Measurements from ENCODE around the gene FCHO2. TPM values are rescaled to one million over a fixed set of nuclear protein-coding genes. Genes with fewer than 3 reads are reported as not detected.

FCHO2 gene
- total RNA-seq, 1 experiment from 2014 or later, result 5.8 TPM

DNA sequence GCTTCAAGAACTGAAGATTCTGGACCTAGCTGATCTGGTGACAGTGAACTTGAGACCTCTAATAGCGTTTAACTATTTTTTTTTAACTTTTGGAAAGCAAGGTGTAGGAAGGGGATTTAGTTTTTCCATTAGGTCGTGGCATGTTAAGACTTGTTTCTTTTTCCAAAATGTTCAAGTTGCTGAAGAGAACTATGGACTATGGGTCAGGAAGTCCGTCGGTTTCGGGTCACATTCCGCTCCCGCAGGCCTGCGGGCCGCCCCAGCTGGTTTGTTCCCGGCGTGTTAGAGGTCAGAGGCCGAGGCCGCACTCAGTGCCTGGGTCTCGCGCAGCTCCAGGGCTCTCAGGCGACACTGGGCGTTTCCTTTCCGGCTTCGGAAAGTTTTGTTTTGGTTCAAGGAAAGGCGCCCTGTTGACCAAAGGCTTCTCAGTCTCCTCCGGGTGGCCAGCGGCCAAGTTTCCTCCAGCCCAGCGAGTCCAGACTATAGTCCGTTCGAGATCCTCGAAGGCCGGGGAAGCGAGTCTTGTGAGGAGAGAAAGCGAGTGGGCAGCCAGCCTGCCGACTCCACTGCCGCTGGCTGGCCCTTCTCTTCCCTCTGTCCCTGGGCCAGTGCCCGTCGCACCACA, 586 bp upstream of the FCHO2 start:
- Mint-ChIP-seq H3K4me1 (peaks cover 23 to 25% of the 10 kb centered on the region in 2 experiments), H3K36me3 (ENCODE audit: insufficient read depth in 1 of 3, low read depth in 3 of 3) (no peaks in the 10 kb centered on the region), H3K27me3 (ENCODE audit: low read depth) (no peaks in the 10 kb centered on the region; the same call in 1 of the 2 replicates), H3K27ac (peak overlapping the region; percentile 45 to 96 (median 92); a peak in 5 of 7 replicates), H3K9me3 (no peaks in the 10 kb centered on the region), H3K4me3 (peak overlapping the region; percentile 86 to 89)
- no peaks in the 10 kb centered on the region for H3K9me3 ChIP-seq (ENCODE audit: control insufficient read depth, low read depth, low read length)
- H4K5ac ChIP-seq (ENCODE audit: insufficient read length, low read depth, low read length), result peak overlapping the region; percentile 35
- H3K27ac ChIP-seq (ENCODE audit: insufficient read length, low read depth, low read length), result peak overlapping the region; percentile 35
- no peak overlapping the region for H3K56ac ChIP-seq (ENCODE audit: insufficient read length, low read depth, low read length)
- H4K8ac ChIP-seq (replicated peaks; ENCODE audit: insufficient read length, low read depth, low read length), result no peak overlapping the region
- H3K79me1 ChIP-seq (ENCODE audit: insufficient read depth, low read depth, low read length, poor library complexity, severe bottlenecking), result no peaks in the 10 kb centered on the region
- H3K4me2 ChIP-seq (ENCODE audit: insufficient read depth, insufficient read length, low read length), result peak overlapping the region; percentile 76
- H3K27me3 ChIP-seq (ENCODE audit: insufficient read depth, low read length), result no peaks in the 10 kb centered on the region
- H3K4me1 ChIP-seq (ENCODE audit: insufficient read depth, low read length), result peaks cover 5% of the 10 kb centered on the region
- no peak overlapping the region for H4K91ac ChIP-seq (ENCODE audit: insufficient read length, low read depth, low read length)
- no peak overlapping the region for H2BK15ac ChIP-seq (ENCODE audit: low read depth, low read length)
- TF ChIP-seq, protein P1, sequence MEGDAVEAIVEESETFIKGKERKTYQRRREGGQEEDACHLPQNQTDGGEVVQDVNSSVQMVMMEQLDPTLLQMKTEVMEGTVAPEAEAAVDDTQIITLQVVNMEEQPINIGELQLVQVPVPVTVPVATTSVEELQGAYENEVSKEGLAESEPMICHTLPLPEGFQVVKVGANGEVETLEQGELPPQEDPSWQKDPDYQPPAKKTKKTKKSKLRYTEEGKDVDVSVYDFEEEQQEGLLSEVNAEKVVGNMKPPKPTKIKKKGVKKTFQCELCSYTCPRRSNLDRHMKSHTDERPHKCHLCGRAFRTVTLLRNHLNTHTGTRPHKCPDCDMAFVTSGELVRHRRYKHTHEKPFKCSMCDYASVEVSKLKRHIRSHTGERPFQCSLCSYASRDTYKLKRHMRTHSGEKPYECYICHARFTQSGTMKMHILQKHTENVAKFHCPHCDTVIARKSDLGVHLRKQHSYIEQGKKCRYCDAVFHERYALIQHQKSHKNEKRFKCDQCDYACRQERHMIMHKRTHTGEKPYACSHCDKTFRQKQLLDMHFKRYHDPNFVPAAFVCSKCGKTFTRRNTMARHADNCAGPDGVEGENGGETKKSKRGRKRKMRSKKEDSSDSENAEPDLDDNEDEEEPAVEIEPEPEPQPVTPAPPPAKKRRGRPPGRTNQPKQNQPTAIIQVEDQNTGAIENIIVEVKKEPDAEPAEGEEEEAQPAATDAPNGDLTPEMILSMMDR (conservative IDR thresholded peaks at IDR 0.05), result no peak
- H2BK5ac ChIP-seq (ENCODE audit: insufficient read length, low read length), result no peak overlapping the region
- H3T11ph ChIP-seq (ENCODE audit: low read length), result no peak overlapping the region
- H3K23ac ChIP-seq (ENCODE audit: insufficient read length, low read depth, low read length), result no peak overlapping the region
- no peaks in the 10 kb centered on the region; the same call in 1 of the 2 replicates for H3K79me2 ChIP-seq (ENCODE audit: insufficient read depth, low read length)
- H2BK20ac ChIP-seq (ENCODE audit: low read depth, low read length, poor library complexity, severe bottlenecking), result no peak overlapping the region
- H3K18ac ChIP-seq (ENCODE audit: insufficient read length, low read depth, low read length), result peak overlapping the region; percentile 71
- H2BK120ac ChIP-seq (ENCODE audit: low read depth, low read length, poor library complexity, severe bottlenecking), result peak overlapping the region; percentile 39
- H3K14ac ChIP-seq (ENCODE audit: insufficient read depth, low read length), result peak overlapping the region; percentile 81
- no peak overlapping the region for H3K4ac ChIP-seq (ENCODE audit: low read depth, low read length)
- peak; percentile 74 for DNase-seq
- H4K20me1 ChIP-seq (ENCODE audit: control insufficient read depth, insufficient read depth, insufficient read length), result no peaks in the 10 kb centered on the region
- no peak overlapping the region for H2AK5ac ChIP-seq (ENCODE audit: insufficient read length, low read length)
- H3K9ac ChIP-seq (ENCODE audit: extremely low read depth, insufficient read length, low read length), result peak overlapping the region; percentile 59
- peaks cover 12% of the 10 kb centered on the region for H3K23me2 ChIP-seq (ENCODE audit: insufficient read length, low read depth, low read length, poor library complexity, severe bottlenecking)
- peak overlapping the region; percentile 49 for H2AFZ ChIP-seq (ENCODE audit: low read length)
- H2BK12ac ChIP-seq (ENCODE audit: insufficient read length, low read depth, low read length), result no peak overlapping the region
- no CpG with 5 or more reads among the region's 33 CpGs for WGBS (ENCODE audit: extremely low coverage, insufficient read length, low lambda C conversion rate)
